Activated T-cell treated with anti-CD3 and anti-CD28 coated beads for 24 hours (primary cell): ENCODE data around the gene VSIG8.

Source experiments
- DNase-seq: peaks from one replicate; pipeline ENCODE4 v3.0.0-alpha.2; 2020; ENCODE audit warnings: low read depth

The VSIG8 gene

GRCh38 chr1:159829273-159829634 is 33.2 kb downstream of the VSIG8 start:
- no peak for DNase-seq

DNA sequence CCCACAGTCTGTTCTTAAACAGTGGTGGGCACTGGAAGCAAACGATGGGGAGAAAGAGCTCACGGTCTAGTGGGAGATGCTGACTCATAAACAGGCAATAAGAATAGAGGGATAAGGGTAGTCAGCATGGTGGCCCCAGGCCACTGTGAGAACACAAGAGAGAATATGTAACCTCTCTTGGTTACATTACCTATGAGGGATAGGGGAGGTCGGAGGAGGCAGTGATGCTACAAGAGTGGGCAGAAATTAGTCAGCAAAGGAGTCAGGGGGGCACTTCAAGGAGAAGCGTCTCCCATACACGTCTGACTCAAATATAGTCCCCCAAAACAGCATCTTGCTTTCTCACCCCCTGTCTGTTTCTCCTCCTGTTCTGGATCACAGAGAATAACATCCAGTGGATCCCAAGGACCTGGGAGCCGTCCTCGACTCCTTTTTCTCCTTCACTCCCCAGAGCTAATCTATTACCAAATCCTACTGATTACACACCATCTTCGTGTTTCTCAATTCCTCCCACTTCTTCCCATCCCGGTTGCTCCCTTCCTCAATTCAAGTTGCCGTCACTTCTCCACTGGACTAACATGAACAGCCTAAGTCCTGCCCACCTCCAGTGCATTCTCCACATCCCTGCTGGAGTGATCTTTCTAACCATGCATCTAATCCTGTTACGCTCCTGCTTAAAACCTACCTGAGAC is 33.7 kb downstream of the VSIG8 start:
- no peak for DNase-seq

DNA sequence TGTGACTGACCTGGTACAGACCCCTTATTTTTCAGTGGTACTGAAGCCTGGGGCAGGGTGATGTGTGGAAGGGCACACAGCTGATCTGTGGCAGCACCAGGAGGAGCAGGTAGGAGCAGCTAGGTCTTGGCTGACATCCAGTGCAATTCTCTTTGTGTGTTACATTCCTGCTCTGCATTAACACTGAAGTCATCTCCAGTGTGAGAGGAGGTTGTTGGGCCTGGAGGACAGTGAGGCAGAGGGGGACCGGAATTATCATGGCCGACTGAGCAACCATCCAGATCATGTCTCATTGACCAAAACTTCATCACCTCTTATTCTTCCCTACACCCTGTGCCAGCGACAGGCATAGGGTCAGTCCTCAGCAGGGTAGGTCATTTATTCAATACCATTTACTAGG is 34.3 kb downstream of the VSIG8 start:
- DNase-seq = no peak

- DNase-seq = no peak
These were observed 34.9 kb downstream of the VSIG8 start for GRCh38 chr1:159827549-159827948.

GRCh38 chr1:159827102-159827490 is 35.4 kb downstream of the VSIG8 start:
- no peak for DNase-seq

DNA sequence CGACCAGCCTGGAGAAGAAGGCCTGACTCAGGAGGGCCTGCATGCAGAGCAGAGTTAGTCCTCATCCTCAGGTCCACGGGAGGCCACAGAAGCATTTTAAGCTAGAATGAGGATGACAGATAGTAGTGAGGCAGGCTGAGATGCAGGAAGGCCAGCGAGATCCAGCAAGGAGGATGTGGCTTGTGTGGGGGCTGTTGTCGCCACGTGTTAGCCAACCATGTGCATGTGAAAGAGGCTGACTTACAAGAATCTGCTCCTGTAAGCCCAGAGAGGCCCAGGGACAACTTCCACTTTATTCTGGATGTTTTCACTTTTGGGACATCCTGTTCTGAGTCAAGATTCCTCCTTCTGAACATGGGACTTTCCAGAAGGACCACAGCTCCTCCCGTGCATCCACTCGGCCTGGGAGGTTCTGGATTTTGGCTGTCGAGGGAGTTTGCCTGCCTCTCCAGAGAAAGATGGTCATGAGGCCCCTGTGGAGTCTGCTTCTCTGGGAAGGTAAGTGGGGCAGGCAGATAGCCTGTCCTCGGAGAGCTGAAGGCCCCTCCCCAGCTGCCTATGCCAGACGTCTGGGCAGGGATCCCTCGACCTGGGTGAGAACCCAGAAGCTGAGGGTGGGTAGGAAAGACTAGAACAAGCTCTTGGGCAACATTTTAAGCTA is 35.9 kb downstream of the VSIG8 start, which contains the start of gene SLAMF8:
Gene SLAMF8 (plus strand): TSS at position 433 of the 661 bp plus-strand sequence. CDS start 26 bp downstream, at position 459.
- DNase-seq = peak; percentile 35

GRCh38 chr1:159825564-159825963 is 36.9 kb downstream of the VSIG8 start:
- no peak for DNase-seq

- DNase-seq = no peak
These were observed 39.1 kb downstream of the VSIG8 start for GRCh38 chr1:159823406-159823805.

- no peak for DNase-seq
These were observed 41.1 kb downstream of the VSIG8 start for GRCh38 chr1:159821171-159821867.

- no peak for DNase-seq
These were observed 45.0 kb downstream of the VSIG8 start for GRCh38 chr1:159817276-159818041.

DNA sequence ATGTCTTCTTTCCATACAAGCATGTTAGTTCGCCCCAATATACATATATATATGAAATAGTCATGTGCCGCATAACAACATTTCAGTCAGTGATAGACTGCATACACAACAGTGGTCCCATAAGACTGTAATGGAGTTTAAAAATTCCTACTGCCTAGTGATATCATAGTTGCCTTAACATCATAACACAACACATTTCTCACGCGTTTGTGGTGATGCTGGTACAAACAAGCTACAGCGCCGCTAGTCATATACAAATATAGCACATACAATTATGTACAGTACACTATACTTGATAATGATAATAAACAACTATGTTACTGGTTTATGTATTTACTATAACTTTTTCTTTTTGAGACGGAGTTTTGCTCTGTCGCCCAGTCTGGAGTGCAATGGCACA is 46.5 kb downstream of the VSIG8 start:
- no peak for DNase-seq

GRCh38 chr1:159804924-159805323 is 57.5 kb downstream of the VSIG8 start:
- DNase-seq = no peak
